GM18907 (cell line): ENCODE results near the gene PPP1R2.
"Not testable (repeated sequence)": the region's sequence is repeated elsewhere in the genome, so short reads cannot be mapped to it uniquely, and the experiment has no call there.

Experiments
- ATAC-seq: cut with Tn5 transposase; IDR thresholded peaks from one replicate; pipeline ENCODE4 v1.9.1; 2021; ENCODE audit warnings: mild to moderate bottlenecking, moderate library complexity; ENCODE audit not compliant: unreplicated experiment

PPP1R2 gene

DNA sequence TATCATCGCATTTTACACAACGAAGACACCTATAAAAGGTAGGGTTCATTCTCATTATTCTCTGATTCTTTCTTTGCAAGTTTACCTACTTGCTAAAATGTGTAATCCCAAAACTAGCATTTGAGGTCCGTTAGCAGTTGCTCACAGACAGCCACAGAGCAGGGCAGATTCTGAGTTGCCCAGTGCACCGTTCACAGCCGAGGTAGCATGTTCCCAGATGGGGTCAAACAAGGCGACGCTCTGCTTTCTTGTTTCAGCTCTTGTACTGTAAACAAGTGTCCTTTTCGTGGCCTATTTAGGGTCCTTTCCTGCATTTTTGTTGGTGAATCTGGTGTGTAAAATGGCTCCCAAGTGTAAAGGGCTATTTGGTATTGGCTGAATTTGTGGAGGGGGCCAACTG lies 3.1 kb downstream of the PPP1R2 start:
- no peak for ATAC-seq

DNA sequence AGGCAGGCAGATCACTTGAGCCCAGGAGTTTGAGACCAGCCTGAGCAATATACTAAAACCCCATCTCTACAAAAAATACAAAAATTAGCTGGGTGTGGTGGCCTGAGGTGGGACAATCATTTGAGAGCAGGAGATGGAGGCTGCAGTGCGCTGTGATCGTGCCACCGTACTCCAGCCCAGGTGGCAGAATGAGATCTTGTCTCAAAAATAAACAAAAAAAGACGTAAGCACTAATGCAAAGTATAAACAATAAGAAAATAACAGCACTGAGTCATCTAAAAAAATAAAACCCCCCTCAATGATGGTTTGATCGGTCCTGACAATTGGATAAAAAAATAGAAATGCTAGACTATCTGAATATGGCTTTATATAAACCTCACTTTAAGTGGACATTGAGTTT lies 3.6 kb downstream of the PPP1R2 start:
- no peak for ATAC-seq

DNA sequence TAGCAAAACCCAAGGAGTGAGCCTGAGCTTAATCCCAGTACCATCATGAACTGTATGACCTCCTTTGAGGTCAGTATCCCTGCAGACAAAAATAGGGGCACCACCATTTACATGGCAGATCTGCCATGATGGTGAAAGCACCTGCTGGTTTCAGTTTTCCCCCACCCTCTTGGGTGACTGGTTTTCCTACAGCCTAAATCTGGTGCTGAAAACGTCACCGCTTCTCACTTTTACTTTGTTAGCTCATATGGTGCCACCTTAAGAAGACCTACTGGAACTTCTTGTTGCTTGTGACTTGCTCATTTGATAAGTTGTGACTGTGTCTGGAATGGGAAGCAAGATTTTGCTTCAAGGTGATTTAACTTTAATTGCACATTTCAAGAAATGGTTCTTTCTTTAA lies 5.1 kb downstream of the PPP1R2 start:
- ATAC-seq: peak; percentile 62

DNA sequence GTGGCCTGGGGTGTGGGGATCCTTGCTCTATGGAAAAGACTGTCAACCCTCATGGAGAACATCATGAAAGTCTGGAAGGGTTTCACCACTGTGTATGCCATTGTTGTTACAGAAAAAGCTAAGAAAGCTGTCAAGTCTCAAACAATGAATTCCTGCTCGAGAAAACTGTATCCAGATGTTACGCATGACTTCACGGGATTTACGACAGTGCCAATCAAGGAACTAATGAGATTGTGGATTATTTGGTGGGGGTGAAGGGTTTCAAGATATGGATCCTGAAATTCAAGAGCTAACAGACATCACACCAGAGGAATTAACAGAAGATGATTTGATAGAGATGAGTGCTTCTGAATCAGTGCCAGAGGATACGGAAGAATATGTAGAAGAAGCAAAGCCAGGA lies 7.8 kb downstream of the PPP1R2 start:
- no peak for ATAC-seq

DNA sequence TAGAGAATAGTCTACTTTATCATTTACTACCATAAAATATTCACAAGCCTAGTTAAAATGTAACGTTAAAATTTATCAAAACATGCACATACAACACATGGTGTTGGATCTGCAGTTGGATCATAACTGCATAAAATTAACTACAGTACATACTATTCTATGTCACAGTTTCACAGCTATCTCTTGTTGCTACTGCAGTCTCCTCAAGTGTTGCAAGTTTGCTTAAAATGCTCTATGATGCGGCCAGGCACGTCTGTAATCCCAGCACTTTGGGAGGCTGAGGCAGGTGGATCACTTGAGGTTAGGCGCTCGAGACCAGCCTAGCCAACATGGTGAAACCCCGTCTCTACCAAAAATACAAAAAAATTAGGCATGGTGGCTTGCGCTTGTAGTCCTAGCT lies 10.3 kb downstream of the PPP1R2 start:
- no peak for ATAC-seq

DNA sequence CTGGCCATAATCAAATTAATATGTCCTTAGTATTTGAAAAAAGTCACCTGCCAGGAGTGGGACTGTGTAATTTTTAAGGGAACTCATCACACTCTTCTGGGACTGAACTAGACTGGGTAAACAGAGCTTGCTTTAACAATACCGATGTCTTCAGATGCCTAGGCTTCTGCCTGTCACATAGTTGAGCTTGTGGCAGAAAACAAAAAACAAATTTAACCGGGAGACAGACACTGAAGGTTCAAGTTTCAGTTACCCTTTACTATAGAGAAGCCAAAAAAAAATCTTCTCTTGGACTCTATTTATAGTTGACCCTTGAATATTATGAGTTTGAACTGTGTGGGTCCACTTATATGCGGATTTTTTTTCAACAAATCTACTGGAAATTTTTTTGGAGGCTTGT lies 10.8 kb downstream of the PPP1R2 start:
- no peak for ATAC-seq

DNA sequence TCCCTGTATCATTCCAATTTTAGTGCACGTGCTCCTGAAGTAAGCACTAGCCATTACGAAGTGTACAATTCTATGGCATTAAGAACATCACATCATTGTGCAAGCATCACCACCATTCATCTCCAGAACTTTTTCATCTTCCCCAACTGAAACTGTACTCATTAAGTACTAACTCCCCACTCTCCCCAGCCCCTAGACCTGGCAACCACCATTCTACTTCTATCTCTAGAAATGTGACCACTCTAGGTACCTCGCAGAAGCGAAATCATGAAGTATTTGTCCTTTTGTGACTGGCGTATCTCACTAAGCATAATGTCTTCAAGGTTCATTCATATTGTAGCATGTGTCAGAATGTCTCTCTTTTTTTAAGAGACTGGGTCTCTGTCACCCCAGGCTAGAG lies 11.4 kb downstream of the PPP1R2 start:
- no peak for ATAC-seq

DNA sequence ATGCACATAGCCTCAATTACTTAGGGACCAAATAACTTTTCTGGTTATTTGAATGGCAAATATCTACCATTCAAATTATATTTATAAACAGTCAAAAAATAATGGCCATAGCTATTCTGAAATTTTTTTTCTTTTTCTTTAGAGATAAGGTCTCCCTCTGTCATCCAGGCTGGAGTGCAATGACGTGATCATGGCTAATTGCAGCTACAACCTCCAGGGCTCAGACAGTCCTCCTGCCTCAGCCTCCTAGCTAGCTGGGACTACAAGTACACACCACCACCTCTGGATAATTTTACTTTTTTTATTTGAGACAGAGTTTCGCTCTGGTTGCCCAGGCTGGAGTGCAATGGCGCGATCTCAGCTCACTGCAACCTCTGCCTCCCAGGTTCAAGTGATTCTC lies 16.6 kb downstream of the PPP1R2 start:
- ATAC-seq: no peak

DNA sequence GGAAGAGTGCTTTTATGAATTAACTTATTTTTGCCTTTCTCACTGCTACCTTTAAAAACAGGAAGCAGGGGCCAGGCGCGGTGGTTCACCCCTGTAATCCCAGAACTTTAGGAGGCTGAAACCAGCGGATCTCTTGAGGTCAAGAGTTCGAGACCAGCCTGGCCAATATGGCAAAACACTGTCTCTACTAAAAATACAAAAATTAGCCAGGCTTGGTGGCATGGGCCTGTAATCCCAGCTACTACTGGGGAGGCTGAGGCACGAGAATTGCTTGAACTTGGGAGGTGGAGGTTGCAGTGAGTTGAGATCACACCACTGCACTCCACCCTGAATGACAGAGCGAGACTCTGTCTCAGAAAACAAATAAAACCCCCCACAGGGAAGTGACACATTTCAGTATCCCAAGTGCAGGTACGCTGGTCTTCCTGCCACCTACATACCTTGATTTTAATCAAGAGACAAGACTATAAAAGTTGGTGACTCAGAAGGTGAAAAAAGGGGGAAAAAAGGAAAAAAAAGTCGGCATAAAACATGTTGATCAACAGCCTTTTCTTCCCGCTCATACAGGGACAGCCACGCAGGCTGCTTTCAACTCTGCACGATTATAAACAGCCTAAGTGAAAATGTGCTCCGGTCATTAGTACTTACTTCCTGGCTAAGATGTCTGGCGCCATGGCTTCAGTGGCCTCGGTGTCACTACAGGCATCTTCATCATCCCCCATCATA lies 18.8 kb downstream of the PPP1R2 start:
- no peak for ATAC-seq

DNA sequence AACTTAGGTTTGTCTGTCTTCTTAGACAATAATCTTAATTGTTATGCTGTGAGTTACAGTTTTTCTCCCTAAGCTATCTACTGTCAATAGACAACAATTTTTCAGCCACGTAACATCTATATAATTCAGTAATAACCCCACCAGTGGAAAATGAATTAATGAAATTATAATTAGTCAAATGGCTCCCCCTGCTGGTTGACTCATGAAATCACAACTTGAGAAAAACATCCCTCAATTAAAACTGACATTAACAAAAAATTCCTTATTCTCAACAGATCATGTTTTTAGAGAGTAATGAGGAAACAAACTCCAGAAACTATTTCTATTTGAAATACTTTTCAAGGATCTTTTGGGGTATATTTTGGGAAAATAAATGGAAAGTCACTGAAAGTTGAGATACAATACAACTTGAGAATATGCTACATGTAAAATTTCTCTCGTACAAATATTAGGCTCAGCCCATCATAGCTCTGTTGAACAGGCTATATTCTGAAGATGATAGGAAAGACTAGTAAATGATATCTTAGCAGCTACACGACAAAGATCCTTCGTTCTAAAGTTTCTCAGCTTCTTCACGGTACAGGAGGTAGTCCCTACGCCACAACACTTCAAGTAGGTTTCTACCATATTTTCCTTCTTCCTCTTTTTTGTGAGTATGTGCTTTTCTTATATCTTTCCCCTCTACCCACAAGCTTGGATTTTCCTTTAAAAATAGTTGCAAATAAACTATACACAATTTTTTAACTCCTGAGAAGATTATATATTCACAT lies 20.7 kb downstream of the PPP1R2 start:
- ATAC-seq: no peak

DNA sequence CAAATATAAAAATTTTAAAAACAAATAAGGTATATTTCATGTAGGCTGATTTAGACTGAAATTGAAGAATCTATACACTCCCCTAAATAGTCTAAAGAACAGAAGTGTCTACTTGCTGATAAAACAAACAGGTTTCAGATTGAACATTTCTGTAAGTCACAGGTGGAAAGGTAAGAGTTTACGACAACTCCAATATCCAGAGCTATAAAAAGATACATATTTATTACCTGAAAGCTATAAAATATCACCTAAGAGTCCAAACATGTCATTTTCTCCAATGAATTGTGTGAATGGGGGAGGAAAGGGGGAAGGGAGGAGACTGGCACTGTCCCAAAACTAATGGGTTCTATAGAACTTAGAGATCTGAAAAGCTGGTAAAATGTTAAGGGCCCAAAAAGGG lies 26.1 kb downstream of the PPP1R2 start:
- no peak for ATAC-seq

DNA sequence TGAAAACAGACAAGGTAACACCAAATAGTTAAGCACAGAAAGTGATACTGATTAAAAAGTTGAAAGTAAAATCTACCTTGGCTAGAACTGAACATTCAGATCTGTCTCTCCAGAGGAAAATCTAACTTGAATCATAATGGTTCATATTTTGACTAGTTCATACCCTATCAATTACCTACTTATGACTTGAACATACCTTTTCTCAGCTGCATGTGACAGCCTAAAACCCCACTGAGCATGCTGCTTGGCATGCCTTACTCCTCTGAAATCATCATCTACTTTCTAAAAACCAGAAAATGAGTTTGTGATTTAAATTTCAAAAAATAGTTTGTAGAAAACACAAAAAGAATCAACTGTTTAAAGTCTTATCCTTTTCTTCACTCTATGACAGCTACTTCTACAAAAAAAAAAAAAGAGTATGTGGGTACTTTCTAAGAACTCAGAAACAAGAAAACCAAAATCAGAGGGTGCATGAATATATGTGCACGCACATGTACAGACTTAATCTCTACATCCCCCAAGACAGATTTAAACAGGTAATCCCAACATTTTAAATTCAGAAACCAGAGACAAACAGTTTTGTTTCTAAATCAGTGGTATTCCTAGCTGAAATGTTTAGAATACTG lies 28.4 kb downstream of the PPP1R2 start:
- not testable (repeated sequence) for ATAC-seq

DNA sequence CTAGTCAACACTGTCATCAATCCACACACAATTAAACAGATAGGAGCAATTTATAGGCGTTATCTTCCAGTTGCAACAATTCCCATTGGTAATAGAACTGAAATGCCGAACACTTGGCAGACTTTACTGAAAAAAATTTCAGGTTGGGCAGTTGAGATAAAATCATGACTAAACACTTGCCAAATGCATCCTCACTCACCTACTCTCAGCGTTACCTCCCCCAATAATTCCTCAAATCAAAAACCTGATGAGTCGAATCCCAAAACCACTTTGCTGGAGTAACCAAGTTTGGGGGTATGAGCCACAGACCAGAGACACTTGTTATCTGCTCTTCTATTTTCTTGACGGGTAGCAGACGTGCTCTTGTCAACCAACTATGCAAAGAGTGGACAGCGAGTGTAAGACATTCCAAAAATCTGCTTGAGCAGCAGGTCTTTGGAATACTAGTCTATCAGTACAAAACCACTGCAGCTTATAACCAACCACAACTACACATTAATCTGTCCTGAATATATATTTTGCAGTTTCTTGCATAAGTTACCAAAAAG lies 30.3 kb downstream of the PPP1R2 start:
- ATAC-seq: no peak

DNA sequence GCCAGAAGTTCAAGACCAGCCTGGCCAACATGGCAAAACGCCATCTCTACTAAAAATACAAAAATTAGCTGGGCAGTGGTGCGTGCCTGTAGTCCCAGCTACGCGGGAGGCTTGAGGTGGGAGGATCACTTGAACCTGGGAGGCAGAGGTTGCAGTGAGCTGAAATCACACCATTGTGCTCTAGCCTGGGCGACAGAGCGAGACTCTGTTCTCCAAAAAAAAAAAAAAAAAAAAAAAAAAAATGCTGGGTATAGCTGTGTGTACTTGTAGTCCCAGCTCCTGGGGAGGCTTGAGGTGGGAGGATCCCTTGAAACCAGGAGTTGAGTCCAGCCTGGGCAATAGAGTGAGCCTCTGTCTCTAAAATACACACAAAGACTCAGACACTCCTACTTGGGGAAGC lies 32.0 kb downstream of the PPP1R2 start:
- no peak for ATAC-seq

DNA sequence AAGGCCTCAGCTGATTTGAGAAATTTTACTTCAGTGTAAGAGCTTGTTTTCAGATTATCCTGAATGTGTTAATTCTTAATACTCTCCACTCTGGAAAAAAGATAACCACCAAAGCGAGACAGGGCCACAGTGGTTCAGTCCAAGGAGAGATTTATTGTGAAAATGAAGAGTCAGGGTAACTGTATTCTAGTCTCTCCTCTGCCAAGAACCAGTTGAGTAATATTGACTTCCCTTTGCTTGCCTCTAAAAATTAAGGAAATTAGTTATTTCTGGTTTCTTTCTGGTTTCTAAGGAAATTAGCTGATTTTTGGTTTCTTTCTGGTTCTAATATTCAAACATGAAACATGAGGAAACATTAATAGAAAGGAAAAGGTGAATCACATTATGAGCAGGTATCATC lies 34.9 kb downstream of the PPP1R2 start:
- no peak for ATAC-seq

DNA sequence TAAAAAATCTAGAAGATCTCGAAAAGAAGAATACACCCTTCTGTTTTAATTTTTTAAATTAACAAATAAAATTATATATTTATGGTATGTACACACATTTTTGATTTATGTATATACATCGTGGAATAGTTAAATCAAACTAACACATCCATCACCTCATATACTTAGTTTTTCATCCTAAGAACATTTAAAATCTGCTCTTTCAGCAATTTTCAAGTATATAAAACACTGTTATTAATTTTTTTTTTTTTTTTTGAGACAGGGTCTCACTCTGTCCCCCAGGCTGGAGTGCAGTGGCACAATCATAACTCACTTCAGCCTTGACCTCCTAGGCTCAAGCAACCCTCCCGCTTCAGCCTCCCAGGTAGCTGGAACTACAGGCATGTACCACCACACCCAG lies 67.5 kb downstream of the PPP1R2 start:
- ATAC-seq: no peak

DNA sequence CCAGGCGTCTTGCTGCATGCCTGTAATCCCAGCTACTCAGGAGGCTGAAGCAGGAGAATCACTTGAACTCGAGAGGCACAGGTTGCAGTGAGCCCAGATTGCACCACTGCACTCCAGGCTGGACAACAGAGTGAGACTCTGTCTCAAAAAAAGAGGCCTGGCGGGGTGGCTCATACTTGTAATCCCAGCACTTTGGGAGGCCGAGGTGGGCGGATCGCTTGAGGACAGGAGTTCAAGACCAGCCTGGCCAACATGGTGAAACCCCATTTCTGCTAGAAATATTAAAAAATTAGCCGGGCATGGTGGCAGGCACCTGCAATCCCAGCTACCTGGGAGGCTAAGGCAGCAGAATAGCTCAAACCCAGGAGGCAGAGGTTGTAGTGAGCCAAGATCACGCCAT lies 68.0 kb downstream of the PPP1R2 start:
- not testable (repeated sequence) for ATAC-seq

DNA sequence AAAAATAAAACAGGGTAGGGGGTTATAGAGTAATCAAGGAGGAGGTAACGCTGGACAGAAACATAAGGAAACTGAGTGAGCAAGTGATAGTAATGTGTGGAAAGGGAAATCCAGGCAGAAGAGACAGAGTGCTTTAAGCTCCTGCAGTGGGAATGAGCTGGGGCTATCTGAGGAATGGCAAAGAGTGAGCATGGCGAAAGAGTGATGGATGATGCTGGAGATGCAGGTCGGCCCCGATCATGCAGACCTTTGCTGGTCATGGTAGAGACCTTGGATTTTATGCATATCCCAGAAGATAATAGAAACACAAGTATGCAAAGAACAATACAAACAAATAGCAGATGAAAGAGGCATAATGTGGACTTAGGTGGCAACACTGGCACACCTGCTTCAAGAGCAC lies 74.3 kb downstream of the PPP1R2 start:
- no peak for ATAC-seq

DNA sequence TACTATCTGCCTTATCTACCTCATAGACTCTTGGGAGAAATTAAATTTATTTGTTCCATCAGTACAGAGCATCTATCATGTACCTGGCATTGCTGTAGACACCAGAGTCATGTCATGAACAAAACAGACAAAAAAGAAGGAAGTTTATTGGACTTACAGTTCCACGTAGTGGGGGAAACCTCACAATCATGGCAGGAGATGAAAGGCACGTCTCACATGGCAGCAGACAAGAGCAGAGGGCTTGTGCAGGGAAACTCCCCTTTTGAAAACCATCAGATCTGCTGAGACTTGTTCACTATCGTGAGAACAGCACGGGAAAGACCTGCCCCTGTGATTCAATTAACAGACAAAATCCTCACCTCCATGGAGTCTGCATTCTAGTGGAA lies 74.7 kb downstream of the PPP1R2 start:
- ATAC-seq: no peak

DNA sequence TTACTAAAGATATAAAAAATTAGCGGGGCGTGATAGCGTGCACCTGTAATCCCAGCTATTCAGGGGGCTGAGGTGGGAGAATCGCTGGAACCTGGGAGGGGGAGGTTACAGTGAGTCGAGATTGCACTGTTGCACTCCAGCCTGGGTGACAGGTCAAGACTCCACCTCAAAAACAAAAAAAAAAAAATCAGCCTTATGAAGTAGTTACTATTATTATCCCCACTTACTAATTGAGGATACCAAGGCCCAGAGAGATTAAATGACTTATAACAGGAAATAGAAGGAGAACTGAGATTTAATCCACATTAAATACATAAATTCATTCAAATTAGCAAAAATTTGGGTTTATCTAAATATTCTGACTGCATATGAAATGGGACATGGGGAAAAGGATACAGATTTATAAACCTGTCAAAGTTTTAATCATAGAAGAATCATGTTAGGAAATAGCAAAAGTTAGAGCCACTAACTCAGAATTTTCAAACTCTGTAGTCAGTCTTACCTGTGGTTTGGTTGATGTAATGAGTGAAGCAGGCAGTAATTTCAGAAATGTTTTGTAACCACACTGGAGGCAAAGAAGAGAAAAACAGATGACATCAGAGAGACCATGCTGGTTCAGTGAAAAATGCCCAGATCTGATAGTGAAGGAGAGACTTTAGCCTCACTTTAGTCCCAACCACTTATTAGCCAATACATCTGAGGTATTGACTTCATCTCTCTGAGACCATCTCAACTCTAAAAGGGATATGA lies 75.3 kb downstream of the PPP1R2 start:
- no peak for ATAC-seq

DNA sequence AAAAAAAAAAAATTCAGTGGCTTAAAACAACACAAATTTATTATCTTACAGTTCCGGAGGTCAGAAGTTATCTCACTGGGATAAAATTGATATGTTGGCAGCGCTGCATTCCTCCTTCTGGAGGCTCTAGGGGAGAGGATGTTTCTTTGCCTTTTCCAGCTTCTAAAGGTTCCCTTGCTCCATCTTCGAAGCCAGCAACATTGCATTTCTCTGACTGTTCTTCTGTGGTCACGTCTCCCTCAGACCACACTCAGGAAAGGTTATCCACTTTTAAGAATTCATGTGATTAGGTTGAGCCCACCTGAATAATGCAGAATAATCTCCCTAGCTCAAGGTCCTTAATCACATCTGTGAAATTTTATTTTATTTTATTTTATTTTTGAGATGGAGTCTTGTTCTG lies 76.9 kb downstream of the PPP1R2 start:
- no peak for ATAC-seq
